GM12865 (cell line): ENCODE measurements around the gene CDC37.

ENCODE experiments used
- DNase-seq: peaks from one replicate; pipeline ENCODE4 v3.0.0; 2010; ENCODE audit warnings: low read depth
- H3K4me3 ChIP-seq: 2 replicates; pipeline ENCODE4 v1.5.1; 2011; ENCODE audit warnings: mild to moderate bottlenecking, low read depth, low read length, control low read depth
- TF ChIP-seq, protein P1 (sequence below): IDR thresholded peaks from 2 replicates; pipeline ENCODE4 v1.5.1; 2011; ENCODE audit warnings: low read length, control low read depth, low read depth, inconsistent platforms; ENCODE audit not compliant: insufficient read depth; ENCODE audit errors: missing control alignments

CDC37 gene

DNA sequence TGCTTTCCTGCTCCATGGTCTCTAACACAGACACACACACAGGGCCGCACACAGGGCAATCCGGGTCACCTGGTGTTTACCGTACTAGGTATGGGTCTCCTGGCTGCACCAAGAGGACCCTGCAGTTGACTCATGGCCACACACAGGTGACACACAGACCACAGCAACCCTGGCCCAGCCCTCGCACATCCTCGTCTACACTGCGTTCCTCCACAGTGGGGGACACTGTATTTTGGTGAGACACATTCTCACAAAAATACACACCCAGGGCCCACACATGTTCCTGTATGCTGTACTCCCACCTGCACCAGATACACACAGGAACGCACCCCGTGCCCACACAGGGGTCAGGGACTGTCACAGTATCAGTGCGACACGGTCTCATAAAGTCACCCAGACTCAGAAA, 29.8 kb upstream of the CDC37 start:
- TF ChIP-seq, protein P1, sequence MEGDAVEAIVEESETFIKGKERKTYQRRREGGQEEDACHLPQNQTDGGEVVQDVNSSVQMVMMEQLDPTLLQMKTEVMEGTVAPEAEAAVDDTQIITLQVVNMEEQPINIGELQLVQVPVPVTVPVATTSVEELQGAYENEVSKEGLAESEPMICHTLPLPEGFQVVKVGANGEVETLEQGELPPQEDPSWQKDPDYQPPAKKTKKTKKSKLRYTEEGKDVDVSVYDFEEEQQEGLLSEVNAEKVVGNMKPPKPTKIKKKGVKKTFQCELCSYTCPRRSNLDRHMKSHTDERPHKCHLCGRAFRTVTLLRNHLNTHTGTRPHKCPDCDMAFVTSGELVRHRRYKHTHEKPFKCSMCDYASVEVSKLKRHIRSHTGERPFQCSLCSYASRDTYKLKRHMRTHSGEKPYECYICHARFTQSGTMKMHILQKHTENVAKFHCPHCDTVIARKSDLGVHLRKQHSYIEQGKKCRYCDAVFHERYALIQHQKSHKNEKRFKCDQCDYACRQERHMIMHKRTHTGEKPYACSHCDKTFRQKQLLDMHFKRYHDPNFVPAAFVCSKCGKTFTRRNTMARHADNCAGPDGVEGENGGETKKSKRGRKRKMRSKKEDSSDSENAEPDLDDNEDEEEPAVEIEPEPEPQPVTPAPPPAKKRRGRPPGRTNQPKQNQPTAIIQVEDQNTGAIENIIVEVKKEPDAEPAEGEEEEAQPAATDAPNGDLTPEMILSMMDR, result no peak
- no peak overlapping the region for H3K4me3 ChIP-seq
- no peak for DNase-seq

DNA sequence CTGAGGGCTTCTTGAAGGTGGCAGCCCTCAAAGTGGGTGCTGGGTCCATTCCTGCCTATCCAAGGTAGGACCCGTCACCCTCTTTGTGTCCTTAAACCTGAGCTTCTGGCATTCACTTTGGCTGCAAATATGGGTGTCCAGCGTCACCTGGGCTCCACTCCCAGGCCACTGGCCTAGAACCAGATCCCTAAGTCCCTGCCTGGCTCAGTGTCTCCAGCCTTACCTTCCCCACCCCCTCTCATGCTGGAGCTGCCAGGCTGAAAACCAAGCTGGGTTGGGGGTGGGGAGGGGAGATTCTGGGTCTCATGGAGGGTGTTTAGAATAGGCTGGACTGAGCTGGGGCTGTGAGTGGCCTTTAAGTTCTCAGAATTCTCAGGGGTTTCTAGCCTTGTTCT, 29.4 kb upstream of the CDC37 start:
- no peak for DNase-seq
- TF ChIP-seq, protein P1, result no peak
- peak overlapping the region; percentile 68 for H3K4me3 ChIP-seq

DNA sequence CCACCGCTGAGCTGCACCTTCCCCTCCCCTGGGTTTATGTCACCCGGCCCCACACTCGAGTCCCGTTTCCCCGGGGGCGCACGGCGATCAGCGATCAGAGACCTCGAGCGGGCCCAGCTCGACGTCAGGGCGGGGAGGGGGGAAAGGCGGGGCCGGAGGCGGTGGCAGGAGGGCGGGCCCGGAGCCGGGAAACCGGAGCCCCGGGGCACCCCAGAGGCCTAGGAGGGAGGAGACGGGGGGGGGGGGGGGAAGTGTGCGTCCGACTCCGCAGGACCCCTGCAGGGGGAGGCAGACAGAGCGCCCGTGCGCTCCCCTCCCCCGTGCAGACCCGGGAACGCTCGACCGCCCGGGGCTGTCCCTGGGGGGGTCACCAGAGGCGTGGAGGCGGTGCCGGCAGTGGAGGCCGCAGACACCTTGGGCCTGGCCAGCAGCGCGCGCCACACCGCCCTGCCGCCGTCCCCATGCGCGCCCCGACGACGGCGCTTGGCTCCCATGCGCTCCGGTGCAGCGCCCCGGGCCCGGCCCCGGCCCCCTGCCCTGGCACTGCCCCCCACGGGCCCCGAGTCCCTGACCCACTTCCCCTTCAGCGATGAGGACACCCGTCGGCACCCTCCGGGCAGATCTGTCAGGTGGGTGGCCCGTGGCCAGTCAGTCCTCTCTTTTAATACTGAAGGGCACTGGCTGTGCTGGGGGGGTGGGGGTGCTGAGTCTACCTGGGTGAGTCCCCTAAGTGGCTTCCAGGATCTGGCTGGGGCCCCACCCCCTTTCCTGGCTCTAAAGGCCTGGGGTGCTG, 28.8 kb upstream of the CDC37 start:
- H3K4me3 ChIP-seq, result peak overlapping the region; percentile 68
- TF ChIP-seq, protein P1, result no peak
- peak; percentile 65 for DNase-seq

DNA sequence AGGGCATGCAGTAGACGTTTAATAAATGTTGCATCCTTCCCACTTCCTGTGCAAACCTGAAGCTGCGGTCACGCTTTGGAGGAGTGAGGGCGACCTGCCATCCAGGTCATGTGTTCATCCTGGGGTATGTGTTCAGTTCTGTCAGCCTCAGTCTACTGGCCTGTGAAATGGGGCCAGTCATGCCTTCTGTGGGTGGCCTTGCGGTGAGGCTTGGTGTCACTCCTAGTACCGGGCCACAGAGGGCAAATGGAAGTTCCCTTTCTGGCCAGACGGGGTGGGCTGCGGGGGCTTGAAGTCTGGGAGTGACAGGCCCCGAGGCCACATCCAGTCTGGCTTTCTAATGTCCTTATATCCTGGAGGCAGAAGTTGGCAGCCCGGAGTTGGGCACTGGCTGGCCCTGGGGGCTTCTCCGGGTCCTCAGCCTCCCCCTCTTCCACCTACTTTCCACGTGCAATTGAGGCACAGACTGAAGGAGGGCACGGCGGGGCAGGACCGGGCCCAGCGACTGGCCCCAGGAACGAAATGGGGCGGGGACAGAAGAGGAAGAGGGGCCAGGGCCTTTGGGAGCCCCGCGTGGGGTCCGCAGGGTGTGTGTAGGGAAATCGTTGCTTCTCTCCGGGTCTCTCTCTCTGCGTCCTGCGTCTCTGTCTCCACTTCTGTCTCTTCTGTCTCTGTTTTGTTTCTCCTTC, 28.1 kb upstream of the CDC37 start:
- H3K4me3 ChIP-seq, result peak overlapping the region; percentile 68
- TF ChIP-seq, protein P1, result peak; percentile 0
- peak; percentile 70 for DNase-seq

DNA sequence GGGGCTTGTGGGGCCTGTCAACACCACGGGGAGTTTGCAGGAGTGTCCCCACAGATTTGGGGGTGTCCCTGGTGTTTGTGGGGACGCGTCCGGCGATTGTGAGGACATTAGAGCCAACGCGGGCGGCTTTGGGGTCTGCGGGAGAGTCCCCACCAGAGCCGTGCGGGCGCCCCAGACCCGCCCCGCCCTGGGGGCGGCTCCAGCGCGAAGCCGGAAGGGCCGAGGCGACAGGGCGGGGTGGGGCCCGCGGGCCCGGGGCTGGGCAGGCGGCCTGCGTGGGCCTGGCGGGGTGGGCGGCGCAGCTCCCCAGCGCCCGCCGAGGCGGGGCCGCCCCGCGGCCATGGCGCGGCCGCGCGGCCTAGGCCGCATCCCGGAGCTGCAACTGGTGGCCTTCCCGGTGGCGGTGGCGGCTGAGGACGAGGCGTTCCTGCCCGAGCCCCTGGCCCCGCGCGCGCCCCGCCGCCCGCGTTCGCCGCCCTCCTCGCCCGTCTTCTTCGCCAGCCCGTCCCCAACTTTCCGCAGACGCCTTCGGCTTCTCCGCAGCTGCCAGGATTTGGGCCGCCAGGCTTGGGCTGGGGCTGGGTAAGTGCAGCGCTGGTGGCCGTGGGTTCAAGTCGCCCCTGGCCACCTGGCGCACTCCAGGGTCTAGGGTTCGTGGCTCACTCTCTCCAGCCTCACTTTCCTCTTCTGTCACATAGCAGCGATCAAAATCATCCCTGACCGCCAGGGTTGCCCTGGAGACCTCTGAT, 27.3 kb upstream of the CDC37 start:
- peak overlapping the region; percentile 68 for H3K4me3 ChIP-seq
- peak; percentile 52 for DNase-seq
- TF ChIP-seq, protein P1, result no peak

DNA sequence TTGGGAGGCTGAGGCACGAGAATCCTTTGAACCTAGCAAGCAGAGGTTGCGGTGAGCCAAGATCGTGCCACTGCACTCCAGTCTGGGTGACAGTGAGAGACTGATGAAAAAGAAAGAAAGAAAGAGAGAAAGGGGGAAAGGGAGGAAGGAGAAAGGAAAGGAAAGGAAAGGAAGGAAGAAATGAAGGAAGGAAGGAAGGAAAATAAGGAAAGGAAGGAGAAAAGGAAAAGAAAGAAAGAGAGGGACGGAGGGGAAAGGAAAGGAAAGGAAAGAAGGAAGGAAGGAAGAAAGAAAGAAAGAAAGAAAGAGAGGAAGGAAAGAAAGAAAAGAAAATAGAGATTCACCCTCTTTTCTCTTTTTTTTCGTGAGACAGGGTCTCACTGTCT, 25.6 kb upstream of the CDC37 start:
- no peak for DNase-seq
- TF ChIP-seq, protein P1, result no peak
- no peak overlapping the region for H3K4me3 ChIP-seq
